Subcutaneous adipose tissue (tissue), 4 donors: ENCODE data around the gene TTC38. TPM values are rescaled to one million over a fixed set of nuclear protein-coding genes. Genes with fewer than 3 reads are reported as not detected.

ENCODE experiments used
- CTCF ChIP-seq: fragments of 450-650 bp; IDR thresholded peaks from one replicate; pipeline ENCODE4 v1.5.1; 2016; ENCODE audit warnings: low read depth, mild to moderate bottlenecking, control low read depth, antibody characterized with exemption, moderate library complexity
- total RNA-seq, 4 donors: library from RNA; depleted of rRNA; stranded (reverse); fragments of >200 nt; gene quantifications; one replicate each; pipeline ENCODE4 v1.1.0, GENCODE V29; 2016

TTC38 gene
- total RNA-seq, 4 donors from 2014 or later: 63.7 to 285 (median 88.5) TPM

GRCh38 chr22:46280999-46281623 lies 13.3 kb downstream of the TTC38 start:
- no peak for TF ChIP-seq CTCF

- no peak for TF ChIP-seq CTCF
These were observed 14.3 kb downstream of the TTC38 start for GRCh38 chr22:46281866-46282678.

- no peak for TF ChIP-seq CTCF
These were observed 18.2 kb downstream of the TTC38 start for GRCh38 chr22:46286006-46286405.

- TF ChIP-seq CTCF: no peak
These were observed 19.4 kb downstream of the TTC38 start for GRCh38 chr22:46286941-46287872.

- TF ChIP-seq CTCF: no peak
These were observed 20.3 kb downstream of the TTC38 start for GRCh38 chr22:46287873-46288751.

GRCh38 chr22:46288846-46289243 lies 21.0 kb downstream of the TTC38 start:
- no peak for TF ChIP-seq CTCF
